Sigmoid colon (tissue), 7 donors: ENCODE data around the gene COPZ1. TPM values are rescaled to one million over a fixed set of nuclear protein-coding genes. Genes with fewer than 3 reads are reported as not detected.

Experiments used
- DNase-seq: peaks from one replicate; pipeline ENCODE4 v3.0.0-alpha.2; 2019
- H3K27ac ChIP-seq, 4 donors: fragments of 200-600 bp; sonication (generic); one replicate each; pipeline ENCODE4 v1.5.1; 2016 to 2019; ENCODE audit warnings: mild to moderate bottlenecking in 1 of 4
- H3K27me3 ChIP-seq, 3 donors: fragments of 200-600 bp; sonication (generic); one replicate each; pipeline ENCODE4 v1.5.1; 2019; ENCODE audit warnings: mild to moderate bottlenecking in 1 of 3
- H3K36me3 ChIP-seq, 4 donors: fragments of 200-600 bp; sonication (generic); one replicate each; pipeline ENCODE4 v1.5.1; 2016 to 2019
- H3K4me1 ChIP-seq, 4 donors: fragments of 200-600 bp; sonication (generic); one replicate each; pipeline ENCODE4 v1.5.1; 2017 to 2019
- H3K4me3 ChIP-seq, 4 donors: fragments of 200-600 bp; sonication (generic); one replicate each; pipeline ENCODE4 v1.5.1; 2017 to 2019; ENCODE audit warnings: mild to moderate bottlenecking in 2 of 4, moderate library complexity in 1 of 4
- H3K9me3 ChIP-seq, 4 donors: fragments of 200-600 bp in 3 of 4; sonication (generic) in 3 of 4; one replicate each; pipeline versions ENCODE4 v1.5.1 to v1.6.1; 2013 to 2019
- EP300 ChIP-seq, 4 donors: sonication (generic); formaldehyde crosslinking; IDR thresholded peaks; one replicate each; pipeline ENCODE4 v1.6.1; 2017; ENCODE audit warnings: antibody characterized with exemption in 4 of 4
- POLR2A ChIP-seq, 2 donors: fragments of 450-650 bp; IDR thresholded peaks; one replicate each; pipeline ENCODE4 v1.6.1; 2016; ENCODE audit warnings: antibody characterized with exemption in 2 of 2, mild to moderate bottlenecking in 2 of 2, moderate library complexity in 2 of 2
- POLR2AphosphoS5 ChIP-seq, 4 donors: sonication (generic); formaldehyde crosslinking; IDR thresholded peaks; one replicate each; pipeline ENCODE4 v1.6.1; 2017; ENCODE audit warnings: antibody characterized with exemption in 4 of 4
- WGBS, 2 donors: extraction: QIAGEN DNeasy Blood & Tissue Kit; methylation state at CpG; one replicate each; pipeline ENCODE4 v1.1.7; 2013; 5-methylcytosine and 5-hydroxymethylcytosine counted together
- intact Hi-C: fragments of 100-400 bp; cut with DNase I; formaldehyde crosslinking; loops from one replicate; pipeline ENCODE4 v1.15.1; 2023
- polyA plus RNA-seq, 3 donors: library from polyadenylated mRNA; stranded (reverse); fragments of 200-250 nt; gene quantifications; one replicate each; pipeline ENCODE4 v1.2.3, GENCODE V29; 2013
- total RNA-seq, 4 donors: library from RNA; depleted of rRNA; stranded (reverse); fragments of >200 nt; gene quantifications; one replicate each; pipeline ENCODE4 v1.1.0, GENCODE V29; 2016
- TF ChIP-seq, protein P1 (sequence below), 4 experiments: fragments of 450-650 bp in 3 of 4; fragments of 200-600 bp in 1 of 4; IDR thresholded peaks; one replicate each; pipeline ENCODE4 v1.5.1; 2016 to 2019; ENCODE audit warnings: antibody characterized with exemption in 4 of 4, mild to moderate bottlenecking in 3 of 4, moderate library complexity in 2 of 4
- donor health status: healthy with polysubstance abuse.
- donor health status: Bipolar disorder and iron deficiency.
- donor health status: healthy.

COPZ1 gene
- total and polyA plus RNA-seq, 7 donors = 39.6 to 155 (median 74.2) TPM

DNA sequence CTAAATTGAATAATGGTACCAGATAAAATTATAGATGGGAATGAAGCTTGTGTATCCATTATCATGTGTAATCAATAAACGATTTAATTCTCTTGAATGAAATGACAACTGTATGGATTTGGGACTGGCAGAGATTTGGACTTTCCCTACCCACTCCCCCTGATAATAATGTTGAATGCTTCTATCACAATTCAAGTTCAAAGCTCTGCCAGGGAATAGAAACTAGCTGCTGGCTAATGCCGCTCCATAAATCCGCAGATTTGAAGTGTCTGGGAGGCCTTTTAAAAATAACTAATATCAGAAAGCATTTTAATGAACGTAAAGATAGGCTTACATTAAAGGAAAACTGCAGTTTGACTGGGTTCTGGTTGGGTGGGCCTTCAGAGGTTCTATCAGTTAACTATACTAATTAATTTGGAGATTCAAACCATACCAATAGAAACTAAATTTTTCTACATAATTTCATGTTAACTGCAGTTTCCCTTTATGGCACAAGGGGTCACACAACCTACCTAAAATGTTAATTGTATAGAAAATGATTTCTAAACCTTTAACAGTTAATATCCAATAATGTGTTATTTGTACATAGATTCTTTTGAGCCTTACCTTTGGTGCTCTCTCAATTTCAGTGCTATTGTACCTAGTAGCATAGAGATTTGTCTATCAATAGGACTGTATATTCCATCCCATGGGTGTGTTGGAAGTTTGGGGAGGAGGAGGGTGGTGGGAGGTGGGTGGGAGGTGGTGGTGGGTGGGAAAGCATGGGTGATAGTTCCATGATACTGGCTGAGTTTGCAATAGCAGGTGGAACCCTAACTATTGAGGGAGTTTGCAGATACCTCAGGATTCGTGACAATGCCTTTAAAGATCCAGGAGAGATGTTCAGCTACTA lies 39.5 kb upstream of the COPZ1 start:
- Histone ChIP-seq H3K27ac (peak overlapping the region in 1 of 4 donors; percentile 17), H3K9me3 (no peaks in the 10 kb centered on the region), H3K36me3 (peaks cover 18 to 79% (median 49%) of the 10 kb centered on the region in 4 donors), H3K4me1 (peaks cover 0 to 51% (median 47%) of the 10 kb centered on the region in 4 donors), H3K27me3 (no peaks in the 10 kb centered on the region), H3K4me3 (peak overlapping the region in 1 of 4 donors; percentile 8)
- DNase-seq = no peak
- WGBS, 2 donors = 33 to 57% methylated on average over 5 of the region's 5 CpGs
- TF ChIP-seq POLR2A (IDR thresholded peaks at IDR 0.05) = no peak
- TF ChIP-seq, protein P1, sequence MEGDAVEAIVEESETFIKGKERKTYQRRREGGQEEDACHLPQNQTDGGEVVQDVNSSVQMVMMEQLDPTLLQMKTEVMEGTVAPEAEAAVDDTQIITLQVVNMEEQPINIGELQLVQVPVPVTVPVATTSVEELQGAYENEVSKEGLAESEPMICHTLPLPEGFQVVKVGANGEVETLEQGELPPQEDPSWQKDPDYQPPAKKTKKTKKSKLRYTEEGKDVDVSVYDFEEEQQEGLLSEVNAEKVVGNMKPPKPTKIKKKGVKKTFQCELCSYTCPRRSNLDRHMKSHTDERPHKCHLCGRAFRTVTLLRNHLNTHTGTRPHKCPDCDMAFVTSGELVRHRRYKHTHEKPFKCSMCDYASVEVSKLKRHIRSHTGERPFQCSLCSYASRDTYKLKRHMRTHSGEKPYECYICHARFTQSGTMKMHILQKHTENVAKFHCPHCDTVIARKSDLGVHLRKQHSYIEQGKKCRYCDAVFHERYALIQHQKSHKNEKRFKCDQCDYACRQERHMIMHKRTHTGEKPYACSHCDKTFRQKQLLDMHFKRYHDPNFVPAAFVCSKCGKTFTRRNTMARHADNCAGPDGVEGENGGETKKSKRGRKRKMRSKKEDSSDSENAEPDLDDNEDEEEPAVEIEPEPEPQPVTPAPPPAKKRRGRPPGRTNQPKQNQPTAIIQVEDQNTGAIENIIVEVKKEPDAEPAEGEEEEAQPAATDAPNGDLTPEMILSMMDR (IDR thresholded peaks at IDR 0.05) = peak in 1 of 4 experiments; percentile 14
- intact Hi-C loops = no loop called here

DNA sequence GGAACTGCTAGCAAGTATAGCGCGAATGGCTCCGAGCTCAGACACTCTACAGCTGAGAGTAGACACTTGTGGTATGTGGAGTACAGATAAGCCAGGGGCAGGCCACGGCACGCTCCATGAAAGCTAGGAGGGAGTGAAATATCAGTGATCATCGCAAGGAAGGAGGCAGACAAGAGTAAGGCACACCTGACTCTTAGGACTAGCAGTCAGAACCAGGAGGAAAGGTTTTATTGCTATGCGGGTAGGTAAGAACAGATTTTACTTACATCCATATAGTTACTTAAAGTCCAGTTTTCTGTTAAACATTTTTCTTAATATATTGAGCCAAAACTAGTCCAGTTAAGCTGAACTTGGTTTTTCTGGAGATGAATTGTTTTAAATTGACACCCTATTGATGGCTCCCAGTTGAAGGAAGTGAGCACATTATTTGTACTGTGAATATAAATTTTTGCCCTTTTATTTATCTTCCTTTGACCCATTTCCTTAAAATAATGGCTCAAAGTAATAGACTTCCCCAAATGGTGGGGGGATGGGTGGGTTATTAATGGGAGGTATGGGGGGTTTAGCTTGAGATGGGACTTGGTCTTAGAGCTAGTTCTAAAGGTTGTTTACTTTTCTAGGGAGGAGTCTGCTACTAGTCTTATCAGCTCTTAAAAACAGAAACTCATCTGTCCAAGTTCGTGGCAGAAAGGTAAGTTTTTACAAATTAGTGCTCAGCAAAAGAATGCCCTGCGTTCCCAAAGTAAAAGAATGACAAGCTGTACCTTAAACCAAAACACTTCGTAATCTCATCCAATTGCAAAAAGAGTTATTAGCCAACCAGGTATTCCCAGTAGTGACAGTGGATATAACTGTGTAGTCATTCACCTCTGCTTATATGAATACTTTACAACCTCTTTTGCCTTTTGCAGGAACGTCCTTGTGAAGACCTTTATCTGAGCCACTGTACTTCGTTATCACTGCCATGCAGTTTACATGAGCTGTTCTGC lies 38.6 kb upstream of the COPZ1 start:
- H3K27me3 ChIP-seq = no peaks in the 10 kb centered on the region
- peak overlapping the region in 1 of 4 donors; percentile 17 for H3K27ac ChIP-seq
- DNase-seq = no peak
- H3K9me3 ChIP-seq = no peaks in the 10 kb centered on the region
- H3K4me1 ChIP-seq = peaks cover 0 to 51% (median 45%) of the 10 kb centered on the region in 4 donors
- H3K4me3 ChIP-seq = no peak overlapping the region
- intact Hi-C loops = no loop called here
- 23 to 59% methylated on average over 12 of the region's 12 CpGs for WGBS, 2 donors
- H3K36me3 ChIP-seq = peaks cover 18 to 79% (median 49%) of the 10 kb centered on the region in 4 donors
- TF ChIP-seq EP300 (IDR thresholded peaks at IDR 0.05) (no peak), POLR2AphosphoS5 (IDR thresholded peaks at IDR 0.05) (peak in 1 of 4 donors; percentile 4)
- TF ChIP-seq, protein P1 (IDR thresholded peaks at IDR 0.05) = no peak

DNA sequence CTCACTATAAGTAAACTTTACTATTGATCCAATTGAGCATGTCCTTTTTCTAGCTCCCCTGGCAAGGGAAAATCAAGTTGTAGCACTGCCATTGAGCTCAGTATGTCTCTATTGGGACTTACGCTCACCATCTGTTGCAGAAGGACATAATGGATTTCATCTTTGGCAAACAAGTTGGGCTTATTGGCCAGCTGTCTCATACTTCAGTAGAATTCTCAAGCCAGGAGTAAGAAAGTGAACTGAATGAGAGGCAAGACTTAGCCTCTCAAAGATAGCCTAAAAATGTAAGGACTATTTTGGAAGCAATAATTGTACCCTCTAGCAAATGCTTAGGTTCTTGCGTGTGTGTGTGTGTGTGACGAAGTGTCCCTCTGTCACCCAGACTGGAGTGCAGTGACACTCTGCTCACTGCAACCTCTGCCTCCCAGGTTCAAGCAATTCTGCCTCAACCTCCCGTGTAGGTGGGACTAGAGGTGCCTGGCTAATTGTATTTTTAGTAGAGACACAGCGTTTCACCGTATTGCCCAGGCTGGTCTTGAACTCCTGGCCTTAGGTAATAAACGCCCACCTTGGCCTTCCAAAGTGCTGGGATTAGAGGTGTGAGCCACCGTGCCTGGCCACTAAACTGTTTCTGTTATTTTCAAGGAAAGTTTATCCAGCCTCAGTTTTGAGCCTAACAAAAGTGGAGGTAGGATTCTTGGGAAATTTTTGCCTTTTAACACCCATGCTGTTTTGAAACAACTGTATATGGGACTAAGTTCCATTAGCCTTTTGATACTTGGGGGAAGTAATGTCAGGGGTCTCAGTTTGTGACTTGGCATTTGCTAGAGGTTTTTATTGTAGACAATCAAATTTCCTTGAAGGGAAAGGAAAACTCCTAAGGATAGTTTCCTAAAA lies 37.4 kb upstream of the COPZ1 start:
- 48 to 73% methylated on average over 8 of the region's 8 CpGs for WGBS, 2 donors
- Histone ChIP-seq H3K4me1 (peaks cover 0 to 39% (median 33%) of the 10 kb centered on the region in 4 donors), H3K27ac (no peak overlapping the region), H3K36me3 (peaks cover 10 to 67% (median 44%) of the 10 kb centered on the region in 4 donors), H3K4me3 (no peak overlapping the region), H3K9me3 (no peaks in the 10 kb centered on the region), H3K27me3 (no peaks in the 10 kb centered on the region)
- TF ChIP-seq POLR2A (IDR thresholded peaks at IDR 0.05) (no peak), EP300 (IDR thresholded peaks at IDR 0.05) (no peak), POLR2AphosphoS5 (IDR thresholded peaks at IDR 0.05) (no peak)
- TF ChIP-seq, protein P1 (IDR thresholded peaks at IDR 0.05) = no peak
- DNase-seq = no peak
- intact Hi-C loops = no loop called here
